DMS 273 (cell line): Measurements from ENCODE around the gene PXDN.

Experiments used
- DNase-seq: peaks from one replicate; lab custom pipeline; 2025; ENCODE audit not compliant: unreplicated experiment; lab: John Stamatoyannopoulos, UW

PXDN gene

DNA sequence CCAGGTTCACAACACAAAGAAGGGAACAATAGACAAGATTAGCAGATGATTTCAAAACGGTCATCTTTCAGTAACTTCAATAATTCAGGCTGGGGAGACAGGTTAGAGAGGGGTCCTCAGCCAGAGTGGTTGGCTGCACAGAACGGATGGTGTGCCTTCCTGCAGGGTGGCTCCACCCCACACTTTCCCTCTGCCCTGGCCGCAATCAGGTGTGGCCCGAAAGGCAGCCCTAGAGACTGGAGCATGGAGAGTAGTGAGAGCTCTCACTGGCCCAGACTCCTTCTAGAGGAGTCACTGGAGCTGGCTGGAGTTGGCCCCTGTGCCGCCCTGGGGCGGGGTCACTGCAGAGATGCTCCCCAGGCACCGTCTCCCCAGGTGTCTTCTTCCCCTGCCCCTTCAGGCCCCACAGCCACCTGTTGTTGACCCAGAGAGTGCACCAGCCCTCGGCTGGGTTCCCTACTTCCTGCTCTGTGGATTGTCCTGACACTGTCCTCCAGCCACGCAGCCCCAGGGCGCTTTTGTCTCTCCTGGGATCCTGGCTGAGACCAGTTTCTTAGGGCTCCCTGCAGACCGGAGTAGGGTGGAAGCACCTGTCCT is 126.8 kb downstream of the PXDN start:
- DNase-seq, result no peak

DNA sequence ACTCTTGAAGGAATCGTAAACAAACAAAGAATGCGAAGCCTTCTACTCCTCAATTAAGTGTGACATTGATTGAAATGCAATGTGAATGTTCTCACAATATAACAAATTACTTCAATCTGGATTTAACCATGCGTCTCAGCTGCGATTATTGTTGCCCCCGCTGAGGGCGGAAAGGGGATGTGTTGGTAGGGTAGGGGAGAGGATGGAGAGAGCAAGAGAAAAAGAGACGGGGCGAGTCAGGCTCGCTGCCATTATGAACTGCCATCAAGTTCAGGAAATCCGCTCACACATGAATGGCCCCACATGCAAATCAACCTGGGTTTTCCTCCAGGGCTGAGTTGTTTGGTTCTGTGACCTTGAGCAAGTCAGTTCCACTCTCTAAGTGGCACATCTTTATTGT is 129.8 kb downstream of the PXDN start:
- no peak for DNase-seq

GRCh38 chr2:1613731-1614354 is 130.5 kb downstream of the PXDN start:
- peak; percentile 5 for DNase-seq

- DNase-seq, result no peak
Measured at GRCh38 chr2:1613078-1613445, 131.3 kb downstream of the PXDN start.

DNA sequence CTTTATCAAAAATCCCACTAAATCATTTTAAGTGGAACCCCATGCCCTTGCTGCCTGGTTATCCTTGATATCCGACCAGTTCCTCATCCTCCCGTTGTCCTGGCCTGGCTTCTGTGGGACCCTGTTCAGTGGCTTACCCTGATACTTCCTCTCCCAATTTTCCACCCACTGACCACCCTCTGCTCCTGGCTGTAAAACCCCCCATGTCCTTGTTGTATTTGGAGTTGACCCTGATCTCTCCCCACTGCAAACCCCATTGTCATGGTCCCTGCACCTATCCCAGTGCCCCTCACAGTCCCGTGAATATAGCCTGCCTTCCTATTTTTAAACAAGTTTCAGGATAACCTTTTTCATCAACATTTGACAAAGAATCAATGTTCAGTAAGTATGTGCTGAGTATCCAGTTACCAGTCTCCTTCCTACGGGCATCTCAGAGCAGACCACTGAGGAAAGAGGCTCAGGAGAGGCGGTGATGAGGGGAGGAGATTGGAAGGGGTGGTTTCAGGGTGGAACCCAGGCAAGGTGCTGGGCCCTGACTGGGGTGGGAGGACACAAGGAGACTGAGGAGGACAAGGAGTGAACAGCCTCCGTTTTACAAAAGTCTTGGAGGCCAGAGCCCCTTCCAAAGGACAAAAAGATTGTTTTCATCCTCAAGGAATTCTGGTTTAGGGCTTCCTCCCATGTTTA is 131.8 kb downstream of the PXDN start:
- no peak for DNase-seq

DNA sequence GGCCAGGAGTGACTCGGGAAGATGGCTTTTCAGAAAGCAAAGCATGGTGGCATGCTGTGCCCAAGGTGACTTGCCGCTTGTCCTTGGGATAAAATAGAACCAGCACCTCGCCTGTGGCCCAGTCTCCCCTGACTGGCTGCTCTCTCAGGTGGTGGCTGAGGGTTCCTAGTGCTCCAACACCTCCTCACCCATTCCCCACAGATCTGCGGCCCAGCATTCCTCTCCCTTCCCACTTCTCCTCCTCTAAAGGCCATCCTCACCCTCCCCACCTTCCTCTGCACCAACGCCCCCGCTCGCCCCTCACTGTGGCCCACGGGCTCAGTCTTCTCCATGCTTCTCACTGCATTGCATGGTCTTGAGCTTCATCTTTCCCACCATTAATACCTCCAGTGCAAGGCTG is 132.4 kb downstream of the PXDN start:
- DNase-seq, result no peak

DNA sequence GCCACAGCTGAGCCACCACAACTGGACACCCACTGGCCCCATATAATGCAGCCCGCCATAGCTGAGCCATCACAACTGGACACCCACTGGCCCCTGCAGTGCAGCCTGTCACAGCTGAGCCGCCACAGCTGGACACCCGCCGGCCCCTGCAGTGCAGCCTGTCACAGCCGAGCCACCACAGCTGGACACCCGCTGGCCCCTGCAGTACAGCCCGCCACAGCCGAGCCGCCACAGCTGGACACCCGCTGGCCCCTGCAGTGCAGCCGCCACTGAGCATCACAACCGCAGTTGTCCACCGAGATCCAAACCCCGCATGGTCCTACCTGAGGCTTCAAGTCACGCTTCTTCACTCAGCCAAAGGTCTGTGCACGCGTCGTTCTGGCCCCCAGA is 134.2 kb downstream of the PXDN start:
- DNase-seq, result no peak

DNA sequence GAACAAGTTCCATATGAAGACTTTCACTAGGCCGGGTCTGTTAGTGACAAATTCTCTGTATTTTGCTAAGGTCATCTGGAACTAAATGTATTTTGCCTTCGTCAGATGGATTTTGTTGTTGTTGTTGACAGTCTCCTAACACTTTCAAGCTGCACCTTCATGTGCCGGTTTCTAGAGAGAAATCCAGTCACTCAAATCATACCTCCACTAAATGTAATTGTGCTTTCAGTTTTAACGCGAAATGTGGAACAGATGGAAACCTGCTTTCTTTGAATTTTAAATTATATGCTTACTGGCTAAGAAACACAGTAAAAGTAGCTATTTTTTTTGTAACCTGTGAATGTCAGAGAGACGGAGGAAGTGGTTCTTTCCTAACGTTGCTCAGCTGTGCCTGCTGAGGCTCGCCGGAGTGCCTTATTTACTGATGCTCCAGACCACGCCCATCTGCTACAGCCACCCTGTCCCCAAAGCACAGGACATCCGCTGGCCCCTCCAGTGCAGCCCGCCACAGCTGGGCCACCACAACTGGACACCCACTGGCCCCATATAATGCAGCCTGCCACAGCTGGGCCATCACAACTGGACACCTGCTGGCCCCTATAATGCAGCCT is 134.7 kb downstream of the PXDN start:
- no peak for DNase-seq

DNA sequence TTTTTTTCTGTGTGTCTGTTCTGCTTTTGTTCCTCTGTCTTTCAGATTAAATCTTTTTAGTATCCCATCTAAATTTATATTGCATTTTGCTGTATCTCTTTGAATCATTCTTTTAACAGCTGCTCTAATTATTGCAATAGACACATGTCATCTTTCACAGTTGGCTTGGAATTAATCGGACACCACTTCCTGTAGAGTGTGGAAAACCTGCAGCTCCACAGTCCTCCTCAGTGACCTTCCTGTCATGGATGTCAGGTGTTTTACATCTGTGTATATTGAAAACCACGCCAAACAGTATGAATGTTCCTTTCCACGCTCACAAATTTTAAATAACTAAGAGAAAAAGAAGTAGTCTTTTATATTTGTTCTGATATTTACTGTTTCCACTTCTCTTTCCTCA is 135.3 kb downstream of the PXDN start:
- DNase-seq, result no peak

GRCh38 chr2:1607971-1608688 is 136.2 kb downstream of the PXDN start:
- DNase-seq, result no peak

- no peak for DNase-seq
Measured at GRCh38 chr2:1607236-1607920, 136.9 kb downstream of the PXDN start.

DNA sequence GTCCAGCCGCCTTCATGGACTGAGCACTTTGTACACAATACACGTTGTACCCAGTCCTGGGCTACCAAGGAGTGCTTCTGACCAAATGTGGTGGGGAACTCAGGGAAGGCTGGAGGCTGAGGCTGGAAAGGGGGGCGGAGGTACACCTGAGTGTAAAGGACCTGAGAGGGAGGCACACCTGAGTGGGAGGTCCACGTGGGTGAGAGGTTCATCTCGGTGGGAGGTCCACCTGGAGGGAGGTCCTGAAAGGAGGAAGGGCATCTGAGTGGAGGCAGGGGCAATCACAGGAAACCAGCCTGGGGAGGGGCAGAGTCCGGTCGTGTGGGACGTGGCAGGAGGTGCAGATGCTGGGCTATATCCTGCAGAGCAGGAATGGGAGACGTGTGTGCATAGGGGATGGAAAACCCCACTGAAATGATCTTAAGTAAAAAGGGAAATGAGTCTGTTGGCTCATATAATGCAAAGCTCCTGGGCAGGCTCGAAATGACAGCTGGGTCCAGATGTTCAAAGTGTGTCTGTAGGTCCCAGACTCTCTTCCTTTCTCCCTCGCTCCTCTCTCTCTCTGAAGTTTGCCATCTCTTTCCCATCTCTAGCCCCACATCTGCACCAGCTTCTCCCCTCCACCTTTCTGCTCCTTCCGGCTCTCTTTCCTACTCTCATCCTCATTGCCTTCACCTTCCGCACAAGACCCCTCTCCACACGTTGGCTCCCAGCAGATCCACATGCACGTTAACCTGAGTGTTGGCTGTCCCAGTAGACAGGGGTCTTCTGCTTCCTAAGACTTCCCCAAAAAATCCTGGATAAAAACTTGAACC is 137.7 kb downstream of the PXDN start:
- DNase-seq, result no peak

GRCh38 chr2:1606046-1606400 is 138.3 kb downstream of the PXDN start:
- DNase-seq, result no peak

GRCh38 chr2:1605102-1606045 is 138.9 kb downstream of the PXDN start:
- peak; percentile 72 for DNase-seq

- DNase-seq, result no peak
Measured at GRCh38 chr2:1603521-1603920, 140.8 kb downstream of the PXDN start.

GRCh38 chr2:1603059-1603458 is 141.3 kb downstream of the PXDN start:
- DNase-seq, result no peak

DNA sequence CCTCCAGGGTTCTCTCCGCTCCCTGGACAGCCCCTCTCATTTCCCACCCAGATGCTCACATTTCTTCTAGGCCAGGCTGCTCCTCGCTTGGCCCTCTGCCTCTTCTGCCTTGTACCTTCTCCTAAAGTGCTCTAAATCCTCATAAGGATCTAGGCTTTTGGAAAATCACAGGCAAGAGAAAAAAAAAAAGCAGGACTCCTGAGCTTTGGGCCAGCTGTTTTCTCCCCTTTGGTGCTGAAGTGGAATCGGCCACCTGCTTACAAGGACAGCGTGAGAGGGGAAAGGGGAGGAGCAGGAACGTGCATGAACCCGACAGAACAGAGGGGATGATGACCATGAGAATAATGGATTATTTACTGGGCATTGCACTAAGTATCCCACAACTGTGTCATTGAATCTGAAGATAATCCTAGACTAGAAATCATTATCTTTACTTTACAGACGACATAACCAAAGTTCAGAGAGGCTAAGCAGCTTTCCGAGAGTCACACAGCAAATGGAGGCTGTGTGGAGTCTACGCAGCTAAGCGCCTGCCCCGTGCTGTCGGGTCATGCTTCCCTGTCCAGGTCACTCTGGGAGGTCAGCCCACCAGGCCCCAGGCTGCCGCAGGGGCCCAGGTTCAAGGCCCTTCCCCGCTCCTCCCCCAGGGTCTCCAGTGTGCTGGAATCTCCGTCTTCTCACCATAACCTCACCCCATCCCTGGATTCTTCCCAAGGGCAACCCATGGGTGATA is 141.9 kb downstream of the PXDN start:
- no peak for DNase-seq

DNA sequence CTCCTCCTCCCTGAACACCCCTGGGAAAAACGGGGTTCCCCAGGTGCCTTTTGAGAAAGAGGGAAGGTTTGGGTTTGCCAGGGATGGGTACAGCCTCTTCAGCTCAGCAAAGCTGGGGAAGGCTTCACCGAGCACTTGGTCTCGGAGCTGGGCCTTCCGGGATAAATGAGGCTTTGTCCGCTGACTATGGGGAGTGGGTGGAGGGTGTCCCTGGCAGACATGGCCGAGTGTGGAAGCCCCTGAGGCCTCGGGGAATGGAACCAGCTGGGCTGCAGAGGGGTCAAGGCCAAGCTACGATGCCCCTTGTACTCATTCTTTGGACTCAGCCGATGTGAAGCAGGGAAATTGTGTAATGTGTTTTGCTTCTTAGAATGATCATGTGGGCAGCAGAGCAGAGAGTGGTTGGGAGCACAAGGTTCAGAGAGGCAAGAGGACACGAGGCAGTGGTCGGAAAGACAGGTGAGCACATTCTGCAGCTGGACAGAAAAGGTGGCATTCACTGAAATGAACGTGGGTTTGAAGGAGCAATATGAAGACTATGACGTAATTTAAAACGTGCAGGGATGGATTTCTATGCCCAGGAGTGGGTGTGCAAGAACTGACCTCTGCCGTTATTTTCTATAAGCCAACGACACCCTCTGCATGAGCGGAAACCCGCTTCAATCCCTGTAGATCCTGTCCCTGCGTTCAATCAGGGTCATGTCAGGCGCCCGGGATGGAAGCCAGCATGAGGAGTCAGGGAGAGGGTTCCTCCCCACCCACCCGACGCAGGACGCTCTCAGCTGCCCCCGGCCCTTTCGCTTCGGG is 142.6 kb downstream of the PXDN start:
- no peak for DNase-seq
